ENCODE measurements around the gene PAX4.
"Not testable (repeated sequence)": the region's sequence is repeated elsewhere in the genome, so short reads cannot be mapped to it uniquely, and the experiment has no call there.

Gene PAX4

DNA sequence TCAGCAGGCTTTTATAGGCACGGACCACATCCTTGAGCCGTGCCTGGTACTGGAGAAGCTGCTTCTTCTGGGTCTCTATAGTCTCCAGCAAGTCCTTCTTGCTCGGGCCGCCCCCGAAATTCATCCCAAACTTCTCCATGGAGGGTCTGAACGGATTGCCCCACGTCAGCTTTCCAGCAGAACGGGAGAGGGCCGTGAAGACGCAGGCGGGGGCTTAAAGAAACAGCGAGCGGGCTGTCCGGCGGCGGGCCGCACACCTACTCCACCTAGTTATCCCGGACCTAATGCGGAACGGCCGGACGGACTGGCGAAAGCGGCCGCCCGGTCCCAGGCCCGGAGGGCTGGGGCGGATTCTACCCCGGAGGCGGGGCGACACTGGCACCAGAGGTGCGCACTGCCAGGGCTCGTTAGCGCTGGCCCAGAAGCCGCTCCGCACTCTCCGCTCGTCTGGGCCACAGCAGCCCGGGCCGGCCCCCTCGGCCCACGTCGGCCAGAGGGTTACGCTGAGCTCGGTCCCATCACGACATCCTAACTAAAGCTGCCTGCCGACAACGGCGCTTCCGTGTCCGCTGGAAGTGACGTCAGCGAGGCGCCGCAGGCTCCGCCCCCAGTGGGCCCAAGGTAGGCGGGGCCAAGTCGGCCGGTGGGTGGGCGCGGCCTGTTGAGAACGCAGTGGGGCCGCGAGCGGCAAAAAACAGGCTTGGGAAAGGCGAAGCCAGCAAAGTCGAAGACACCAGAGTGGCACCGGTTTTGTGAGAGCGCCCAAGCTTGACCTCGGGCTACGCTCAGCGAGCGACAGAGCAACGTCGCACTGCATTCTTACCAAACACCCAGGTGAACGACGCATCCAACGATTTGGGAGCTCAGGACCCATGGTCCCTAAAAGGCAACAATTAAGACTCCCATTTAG lies 32.6 kb downstream of the PAX4 start, which contains the start of gene GCC1:
GCC1 (minus strand) TSS at position 553 of the 910 bp plus-strand sequence; CDS start at position 139, 414 bp downstream.
- Mint-ChIP-seq H3K36me3 (ENCODE audit: low read depth) (peaks cover 27% of the 10 kb centered on the region), H3K27ac (peak within 1 kb of the TSS; percentile 95)

DNA sequence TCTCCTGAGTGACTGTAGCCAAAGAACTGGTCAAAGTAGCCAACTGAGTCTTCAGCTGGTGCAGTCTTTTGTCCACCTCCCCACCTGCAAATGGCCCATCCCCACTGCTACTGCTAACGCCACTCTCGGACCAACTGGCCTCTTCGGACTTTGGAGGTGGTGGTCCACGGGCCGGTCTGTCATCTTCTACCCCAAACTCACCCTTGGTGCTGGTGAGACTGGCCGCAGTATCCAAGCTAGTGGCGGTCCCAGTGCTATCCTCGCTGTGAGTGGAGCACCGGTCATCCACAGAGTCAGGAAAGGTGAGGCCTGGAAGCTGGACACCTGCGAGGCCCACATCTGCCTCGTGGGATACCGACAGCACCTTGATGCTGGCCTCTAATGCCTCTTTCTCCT lies 33.3 kb downstream of the PAX4 start:
- Mint-ChIP-seq H3K27ac (peak overlapping the region; percentile 95), H3K27me3 (ENCODE audit: low read depth) (no peaks in the 10 kb centered on the region), H3K36me3 (ENCODE audit: low read depth) (peaks cover 27% of the 10 kb centered on the region), H3K9me3 (no peaks in the 10 kb centered on the region), H3K4me1 (ENCODE audit: low read depth) (peaks cover 41% of the 10 kb centered on the region), H3K4me3 (peak overlapping the region; percentile 93)
- DNase-seq (ENCODE audit: low spot score), result no peak

More for the DNA sequence above, 32.6 kb downstream of the PAX4 start, which contains the start of gene GCC1:
- Mint-ChIP-seq H3K27me3 (ENCODE audit: low read depth) (no peaks in the 10 kb centered on the region), H3K4me1 (ENCODE audit: low read depth) (peaks cover 45% of the 10 kb centered on the region), H3K4me3 (peak within 1 kb of the TSS; percentile 93), H3K9me3 (no peaks in the 10 kb centered on the region)
- peak; percentile 92 for DNase-seq (ENCODE audit: low spot score)

DNA sequence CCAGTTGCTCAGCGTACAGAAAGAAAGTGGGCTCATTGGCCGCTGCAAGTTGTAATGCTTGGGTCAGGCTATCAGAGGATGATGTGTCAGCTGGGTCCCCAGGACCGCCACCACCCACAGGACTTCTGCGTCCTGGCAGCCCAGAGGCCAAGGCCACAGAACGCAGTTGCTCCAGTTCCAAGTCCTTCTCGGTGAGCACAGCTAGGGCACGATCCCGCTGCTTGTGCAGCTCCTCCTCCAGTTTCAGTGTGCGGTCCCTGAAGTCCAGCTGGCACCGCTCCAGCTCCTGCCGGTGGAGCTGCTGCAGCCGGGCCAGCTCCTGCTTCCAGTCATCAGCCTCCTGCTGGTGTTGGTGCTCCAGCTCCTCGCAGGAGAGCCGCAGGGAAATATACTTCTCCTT lies 35.6 kb downstream of the PAX4 start:
- Mint-ChIP-seq H3K4me3 (no peak overlapping the region), H3K36me3 (ENCODE audit: low read depth) (peaks cover 27% of the 10 kb centered on the region), H3K4me1 (ENCODE audit: low read depth) (peaks cover 33% of the 10 kb centered on the region), H3K27ac (no peak overlapping the region), H3K9me3 (no peaks in the 10 kb centered on the region), H3K27me3 (ENCODE audit: low read depth) (no peaks in the 10 kb centered on the region)
- no peak for DNase-seq (ENCODE audit: low spot score)

GRCh38 chr7:127581716-127582115 lies 36.2 kb downstream of the PAX4 start:
- Mint-ChIP-seq H3K4me1 (ENCODE audit: low read depth) (peaks cover 30% of the 10 kb centered on the region), H3K27ac (no peak overlapping the region), H3K27me3 (ENCODE audit: low read depth) (no peaks in the 10 kb centered on the region), H3K9me3 (no peaks in the 10 kb centered on the region), H3K36me3 (ENCODE audit: low read depth) (peaks cover 25% of the 10 kb centered on the region), H3K4me3 (no peak overlapping the region)
- DNase-seq (ENCODE audit: low spot score), result no peak

GRCh38 chr7:127580612-127581011 lies 37.3 kb downstream of the PAX4 start:
- peaks cover 25% of the 10 kb centered on the region for H3K36me3 Mint-ChIP-seq (ENCODE audit: low read depth)
- H3K4me3 Mint-ChIP-seq, result no peak overlapping the region
- no peaks in the 10 kb centered on the region for H3K27me3 Mint-ChIP-seq (ENCODE audit: low read depth)
- DNase-seq (ENCODE audit: low spot score), result no peak
- H3K4me1 Mint-ChIP-seq (ENCODE audit: low read depth), result peaks cover 20% of the 10 kb centered on the region
- H3K27ac Mint-ChIP-seq, result no peak overlapping the region
- no peaks in the 10 kb centered on the region for H3K9me3 Mint-ChIP-seq

- Mint-ChIP-seq H3K4me1 (ENCODE audit: low read depth) (peaks cover 8% of the 10 kb centered on the region), H3K36me3 (ENCODE audit: low read depth) (peaks cover 20% of the 10 kb centered on the region), H3K27ac (no peak overlapping the region), H3K9me3 (no peaks in the 10 kb centered on the region), H3K27me3 (ENCODE audit: low read depth) (no peaks in the 10 kb centered on the region), H3K4me3 (no peak overlapping the region)
- DNase-seq (ENCODE audit: low spot score), result no peak
Observed at GRCh38 chr7:127578711-127579275, 39.1 kb downstream of the PAX4 start.

DNA sequence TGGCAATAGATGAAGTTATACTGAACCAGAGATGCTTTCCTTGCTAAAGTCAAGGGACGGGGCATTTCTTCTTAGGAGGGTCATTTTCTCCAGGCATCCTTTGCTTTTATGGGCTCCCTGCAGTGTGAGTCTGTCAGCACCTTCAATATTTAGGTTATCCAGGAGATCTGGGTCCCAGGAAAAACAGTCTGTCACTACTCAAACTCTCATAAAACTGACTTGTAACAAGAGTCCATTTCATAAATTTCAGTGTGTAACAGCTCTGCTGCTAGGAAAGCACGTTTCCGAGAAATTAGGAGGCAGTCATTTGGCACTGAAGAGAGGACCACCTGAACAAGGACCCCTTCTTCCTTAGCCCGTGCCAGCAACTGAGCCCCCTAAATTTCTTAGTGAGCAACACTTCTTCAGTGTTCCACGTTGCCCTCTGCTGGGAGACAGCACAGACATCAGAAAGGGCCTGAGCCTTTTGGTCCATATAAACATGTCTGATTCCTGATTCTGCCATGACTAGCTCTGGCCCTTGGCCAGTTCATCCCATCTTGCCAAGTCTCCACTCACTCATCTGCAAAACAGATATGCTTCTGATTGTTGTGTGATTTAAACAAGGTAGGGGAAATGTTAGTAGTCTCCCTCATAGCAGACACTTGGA lies 39.8 kb downstream of the PAX4 start:
- H3K4me1 Mint-ChIP-seq (ENCODE audit: low read depth), result peaks cover 4% of the 10 kb centered on the region
- H3K36me3 Mint-ChIP-seq (ENCODE audit: low read depth), result peaks cover 20% of the 10 kb centered on the region
- DNase-seq (ENCODE audit: low spot score), result no peak
- no peaks in the 10 kb centered on the region for H3K9me3 Mint-ChIP-seq
- no peak overlapping the region for H3K4me3 Mint-ChIP-seq
- no peaks in the 10 kb centered on the region for H3K27me3 Mint-ChIP-seq (ENCODE audit: low read depth)
- H3K27ac Mint-ChIP-seq, result no peak overlapping the region

DNA sequence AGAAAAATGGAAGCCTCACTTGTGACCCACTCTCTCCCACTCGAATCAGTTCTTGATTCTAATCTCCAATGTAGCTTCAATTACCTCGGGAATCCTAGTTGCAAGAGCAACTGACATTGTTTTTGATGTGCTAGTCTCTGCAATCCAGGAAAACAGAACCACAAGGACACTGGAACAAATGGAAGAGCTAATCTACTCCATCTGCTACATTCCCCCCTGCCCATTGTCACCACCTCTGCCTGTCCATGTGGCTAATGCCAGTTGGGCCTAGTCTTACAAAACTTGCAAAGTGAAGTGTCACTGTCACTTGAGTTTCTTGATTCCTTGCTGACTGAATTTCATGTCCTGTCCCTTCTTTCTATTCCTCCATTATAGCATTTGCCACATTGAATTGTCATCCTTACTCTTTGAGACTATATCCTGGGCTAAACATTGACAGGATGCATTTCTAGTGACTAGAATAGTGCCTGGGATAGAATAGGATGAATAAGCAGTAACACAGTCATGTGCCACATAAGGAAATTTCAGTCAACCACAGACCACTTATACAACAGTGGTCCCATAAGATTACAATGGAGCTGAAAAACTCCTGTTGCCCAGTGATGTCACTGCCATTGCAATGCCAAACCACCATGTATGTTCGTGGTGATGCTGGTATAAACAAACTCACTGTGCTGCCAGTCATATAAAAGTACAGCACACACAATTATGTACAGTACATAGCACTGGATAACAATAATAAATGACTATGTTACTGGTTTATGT lies 46.0 kb downstream of the PAX4 start:
- H3K27ac Mint-ChIP-seq, result no peak overlapping the region
- H3K36me3 Mint-ChIP-seq (ENCODE audit: low read depth), result no peaks in the 10 kb centered on the region
- H3K9me3 Mint-ChIP-seq, result peaks cover 5% of the 10 kb centered on the region
- H3K4me3 Mint-ChIP-seq, result no peak overlapping the region
- DNase-seq (ENCODE audit: low spot score), result no peak
- no peaks in the 10 kb centered on the region for H3K27me3 Mint-ChIP-seq (ENCODE audit: low read depth)
- H3K4me1 Mint-ChIP-seq (ENCODE audit: low read depth), result no peaks in the 10 kb centered on the region

DNA sequence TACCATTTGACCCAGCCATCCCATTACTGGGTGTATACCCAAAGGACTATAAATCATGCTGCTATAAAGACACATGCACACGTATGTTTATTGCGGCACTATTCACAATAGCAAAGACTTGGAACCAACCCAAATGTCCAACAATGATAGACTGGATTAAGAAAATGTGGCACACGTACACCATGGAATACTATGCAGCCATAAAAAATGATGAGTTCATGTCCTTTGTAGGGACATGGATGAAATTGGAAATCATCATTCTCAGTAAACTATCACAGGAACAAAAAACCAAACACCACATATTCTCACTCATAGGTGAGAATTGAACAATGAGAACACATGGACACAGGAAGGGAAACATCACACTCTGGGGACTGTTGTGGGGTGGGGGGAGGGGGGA lies 49.9 kb downstream of the PAX4 start:
- DNase-seq (ENCODE audit: low spot score); H3K4me3 Mint-ChIP-seq; H3K36me3 Mint-ChIP-seq (ENCODE audit: low read depth); H3K27me3 Mint-ChIP-seq (ENCODE audit: low read depth); H3K27ac Mint-ChIP-seq; H3K9me3 Mint-ChIP-seq; H3K4me1 Mint-ChIP-seq (ENCODE audit: low read depth): not testable (repeated sequence)

GRCh38 chr7:127566242-127566641 lies 51.7 kb downstream of the PAX4 start:
- H3K27ac Mint-ChIP-seq, result no peak overlapping the region

More at GRCh38 chr7:127566242-127566641, 51.7 kb downstream of the PAX4 start:
- H3K9me3 Mint-ChIP-seq, result peaks cover 5% of the 10 kb centered on the region
- H3K4me1 Mint-ChIP-seq (ENCODE audit: low read depth), result no peaks in the 10 kb centered on the region
- H3K27me3 Mint-ChIP-seq (ENCODE audit: low read depth), result no peaks in the 10 kb centered on the region
- H3K36me3 Mint-ChIP-seq (ENCODE audit: low read depth), result no peaks in the 10 kb centered on the region
- H3K4me3 Mint-ChIP-seq, result no peak overlapping the region
- DNase-seq (ENCODE audit: low spot score), result no peak

Measured in T-helper 2 cell treated with Interferon-gamma antibody and Interleukin-4, amounts not matched to agents 5 μg/mL and 100 μg/mL, for 36 hours (primary cell).